22Rv1 (cell line): ENCODE measurements around the gene GPR146.

Source experiments
- H3K27ac ChIP-seq: fragments of 450-650 bp; 2 replicates; pipeline ENCODE4 v1.5.1; 2017
- CTCF ChIP-seq: fragments of 450-650 bp; IDR thresholded peaks from 2 replicates; pipeline ENCODE4 v1.5.1; 2017; ENCODE audit warnings: mild to moderate bottlenecking
- ZFX ChIP-seq: fragments of 450-650 bp; IDR thresholded peaks from 2 replicates; pipeline ENCODE4 v1.6.1; 2017; ENCODE audit warnings: antibody characterized with exemption, borderline replicate concordance

Gene GPR146

DNA sequence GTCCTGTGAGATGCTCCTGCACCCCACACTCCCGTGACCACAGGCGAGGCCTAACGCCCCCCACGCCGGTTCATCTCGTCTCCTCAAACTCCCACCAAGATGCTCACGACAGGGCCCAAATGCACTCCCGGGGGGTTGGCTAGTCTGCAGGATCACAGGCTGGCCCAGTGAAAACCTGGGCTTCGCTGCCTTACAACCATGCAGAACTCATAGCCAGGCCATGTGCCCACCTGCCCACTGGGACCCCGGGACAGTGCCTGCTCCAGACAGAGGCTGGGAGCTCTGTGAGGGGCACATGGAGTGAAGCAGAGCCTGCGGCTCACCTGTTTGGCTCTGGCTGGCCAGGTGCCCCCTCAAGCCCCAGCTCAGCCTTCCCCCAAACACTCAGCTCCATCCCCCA lies 34.2 kb downstream of the GPR146 start:
- H3K27ac ChIP-seq: no peak overlapping the region
- TF ChIP-seq ZFX (no peak), CTCF (no peak)

DNA sequence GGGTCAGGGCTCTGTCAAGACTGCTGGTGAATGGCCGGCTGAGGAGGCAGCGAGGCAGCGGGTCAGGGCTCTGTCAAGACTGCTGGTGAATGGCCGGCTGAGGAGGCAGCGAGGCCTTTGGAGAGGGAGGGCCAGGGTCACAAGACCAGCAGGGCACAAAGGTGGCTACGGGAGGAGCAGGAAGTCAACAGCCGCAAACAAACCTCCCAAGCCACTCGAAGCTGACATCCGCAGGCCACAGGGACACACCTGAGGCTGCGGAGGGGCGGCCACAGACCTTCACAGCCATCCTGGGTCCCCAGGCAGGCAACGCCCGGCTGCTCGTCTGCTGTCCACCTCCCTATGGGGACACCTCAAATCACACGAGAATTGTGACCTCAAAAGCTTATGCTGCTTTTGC lies 34.6 kb downstream of the GPR146 start:
- H3K27ac ChIP-seq: no peak overlapping the region
- TF ChIP-seq ZFX (no peak), CTCF (no peak)

DNA sequence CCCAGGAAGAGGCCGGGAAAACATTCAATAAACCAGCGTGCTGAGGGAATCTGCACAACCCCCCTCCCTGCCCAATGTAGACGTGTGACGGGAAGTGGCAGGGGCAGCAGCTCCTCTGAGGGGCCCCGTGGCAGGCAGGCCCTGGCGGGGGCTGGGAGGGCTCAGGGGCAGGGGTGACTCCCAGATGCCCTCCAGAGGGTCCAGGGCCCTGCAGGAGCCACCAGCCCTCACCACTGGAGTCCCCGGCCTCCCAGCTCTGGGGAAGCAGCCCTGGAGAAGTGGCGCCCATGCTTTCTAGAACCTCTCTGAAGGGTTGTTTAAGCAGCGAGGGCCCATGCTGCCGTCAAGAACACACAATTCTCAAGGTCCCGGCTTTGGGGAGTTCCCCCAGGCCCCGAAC lies 35.2 kb downstream of the GPR146 start:
- no peak overlapping the region for H3K27ac ChIP-seq
- TF ChIP-seq ZFX: no peak
- TF ChIP-seq CTCF: no peak

- H3K27ac ChIP-seq: no peak overlapping the region
These were observed 36.0 kb downstream of the GPR146 start for GRCh38 chr7:1080252-1080920.

DNA sequence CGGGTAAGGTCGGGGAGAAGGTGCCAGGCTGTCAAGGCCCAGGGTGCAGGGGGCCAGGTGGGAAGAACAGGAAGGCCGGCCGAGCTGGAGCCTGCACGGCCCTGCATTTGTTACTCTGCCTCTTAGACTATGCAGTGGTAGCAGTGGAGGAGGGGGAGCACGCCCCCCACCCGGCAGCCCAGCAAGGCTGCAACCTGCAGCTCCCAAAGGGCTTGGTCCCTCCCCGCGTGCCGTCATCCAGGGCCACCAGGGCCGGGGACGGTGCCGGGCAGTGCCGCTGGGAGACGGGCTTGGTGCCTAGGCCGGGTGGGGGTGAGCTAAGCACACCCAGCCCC lies 36.5 kb downstream of the GPR146 start:
- TF ChIP-seq ZFX (no peak), CTCF (no peak)
- H3K27ac ChIP-seq: no peak overlapping the region

More at GRCh38 chr7:1080252-1080920, 36.0 kb downstream of the GPR146 start:
- no peak for TF ChIP-seq CTCF
- no peak for TF ChIP-seq ZFX

- H3K27ac ChIP-seq: no peak overlapping the region
- TF ChIP-seq ZFX (no peak), CTCF (no peak)
These were observed 37.0 kb downstream of the GPR146 start for GRCh38 chr7:1081336-1081735.

GRCh38 chr7:1081931-1082401 lies 37.6 kb downstream of the GPR146 start:
- TF ChIP-seq CTCF (no peak), ZFX (no peak)
- no peak overlapping the region for H3K27ac ChIP-seq
